Body of pancreas (tissue), 4 donors: Measurements from ENCODE around the gene PHF21A. TPM values are rescaled to one million over a fixed set of nuclear protein-coding genes. Genes with fewer than 3 reads are reported as not detected.

Experiments
- ATAC-seq: fragments of 150-250 bp; one replicate; pipeline ENCODE4 v1.9.1; 2016
- DNase-seq, 4 donors: peaks; one replicate each; pipeline ENCODE4 v3.0.0-alpha.2; 2019
- H3K27ac ChIP-seq, 4 donors: fragments of 200-600 bp; sonication (generic); 1 replicate in 3 of 4; 2 replicates in 1 of 4; pipeline versions ENCODE4 v1.5.1 to v1.6.1; 2016 to 2019; ENCODE audit warnings: mild to moderate bottlenecking in 1 of 4, mixed read lengths in 1 of 4, moderate library complexity in 1 of 4
- H3K27me3 ChIP-seq, 2 donors: fragments of 200-600 bp; sonication (generic); one replicate each; pipeline ENCODE4 v1.6.0; 2016; ENCODE audit warnings: mild to moderate bottlenecking in 1 of 2
- H3K36me3 ChIP-seq, 2 donors: fragments of 200-600 bp; sonication (generic); replicated peaks in 1 of 2; 2 replicates each; pipeline ENCODE4 v1.5.1; 2016; ENCODE audit warnings: low read depth in 2 of 2; ENCODE audit not compliant: insufficient read depth in 1 of 2
- H3K4me1 ChIP-seq: fragments of 200-600 bp; sonication (generic); one replicate; pipeline ENCODE4 v1.6.0; 2016
- H3K4me3 ChIP-seq, 2 donors: fragments of 200-600 bp; sonication (generic); 1 replicate in 1 of 2; 2 replicates in 1 of 2; pipeline ENCODE4 v1.5.1; 2016 to 2019
- H3K9me3 ChIP-seq, 3 donors: fragments of 200-600 bp; sonication (generic); 1 replicate in 2 of 3; 2 replicates in 1 of 3; pipeline ENCODE4 v1.5.1; 2016
- CTCF ChIP-seq, 7 experiments: fragments of 450-650 bp in 4 of 7; fragments of 200-600 bp in 3 of 7; sonication (generic) in 3 of 7; IDR thresholded peaks; one replicate each; pipeline ENCODE4 v1.5.1; 2016 to 2019; ENCODE audit warnings: antibody characterized with exemption in 7 of 7
- POLR2A ChIP-seq, 3 donors: fragments of 450-650 bp; IDR thresholded peaks; one replicate each; pipeline ENCODE4 v1.6.1; 2016; ENCODE audit warnings: antibody characterized with exemption in 3 of 3, mild to moderate bottlenecking in 2 of 3
- WGBS, 2 donors: methylation state at CpG; one replicate each; pipeline ENCODE4 v1.1.5; 2017; 5-methylcytosine and 5-hydroxymethylcytosine counted together
- intact Hi-C: fragments of 100-400 bp; cut with DNase I; formaldehyde crosslinking; loops from one replicate; pipeline ENCODE4 v1.15.1; 2023
- total RNA-seq, 2 donors: library from RNA; depleted of rRNA; stranded (reverse); fragments of >200 nt; gene quantifications; one replicate each; pipeline ENCODE4 v1.1.0, GENCODE V29; 2016

The PHF21A gene
- total RNA-seq, 2 donors from 2014 or later: 11.7 to 49.4 TPM

GRCh38 chr11:46107408-46107718 lies 13.9 kb downstream of the PHF21A start:
- Histone ChIP-seq H3K27me3 (no peaks in the 10 kb centered on the region), H3K36me3 (no peaks in the 10 kb centered on the region), H3K9me3 (no peaks in the 10 kb centered on the region), H3K27ac (no peak overlapping the region), H3K4me3 (no peak overlapping the region), H3K4me1 (peaks cover 5% of the 10 kb centered on the region)
- DNase-seq: no peak
- ATAC-seq: no peak
- intact Hi-C loops: no loop called here
- WGBS, 2 donors: 79 to 83% methylated on average over 4 of the region's 4 CpGs
- TF ChIP-seq POLR2A (IDR thresholded peaks at IDR 0.05) (no peak), CTCF (IDR thresholded peaks at IDR 0.05) (no peak)

GRCh38 chr11:46106530-46107407 lies 14.5 kb downstream of the PHF21A start:
- Histone ChIP-seq H3K4me3 (no peak overlapping the region), H3K4me1 (peaks cover 5% of the 10 kb centered on the region), H3K27ac (no peak overlapping the region), H3K9me3 (no peaks in the 10 kb centered on the region), H3K36me3 (no peaks in the 10 kb centered on the region), H3K27me3 (no peaks in the 10 kb centered on the region)
- intact Hi-C loops: no loop called here
- DNase-seq: no peak
- no peak for ATAC-seq
- TF ChIP-seq POLR2A (IDR thresholded peaks at IDR 0.05) (no peak), CTCF (IDR thresholded peaks at IDR 0.05) (no peak)
- 54 to 64% methylated on average over 5 of the region's 5 CpGs for WGBS, 2 donors

- H3K9me3 ChIP-seq: no peaks in the 10 kb centered on the region
- H3K4me3 ChIP-seq: no peak overlapping the region
- TF ChIP-seq POLR2A (IDR thresholded peaks at IDR 0.05) (no peak), CTCF (IDR thresholded peaks at IDR 0.05) (no peak)
- no peaks in the 10 kb centered on the region for H3K36me3 ChIP-seq
- ATAC-seq: no peak
- no peak for DNase-seq
- no peak overlapping the region for H3K27ac ChIP-seq
- peaks cover 6% of the 10 kb centered on the region for H3K4me1 ChIP-seq
- WGBS, 2 donors: 66 to 71% methylated on average over 2 of the region's 2 CpGs
- H3K27me3 ChIP-seq: no peaks in the 10 kb centered on the region
- intact Hi-C loops: no loop called here
Observed at GRCh38 chr11:46105926-46106325, 15.3 kb downstream of the PHF21A start.

GRCh38 chr11:46105134-46105628 lies 16.1 kb downstream of the PHF21A start:
- no peak overlapping the region for H3K27ac ChIP-seq
- ATAC-seq (no peak), DNase-seq (no peak)
- H3K9me3 ChIP-seq: no peaks in the 10 kb centered on the region
- no peak overlapping the region for H3K4me3 ChIP-seq
- peaks cover 13% of the 10 kb centered on the region for H3K4me1 ChIP-seq
- no peaks in the 10 kb centered on the region for H3K27me3 ChIP-seq
- intact Hi-C loops: no loop called here
- no peak for TF ChIP-seq CTCF (IDR thresholded peaks at IDR 0.05)
- no peak for TF ChIP-seq POLR2A (IDR thresholded peaks at IDR 0.05)
- no peaks in the 10 kb centered on the region for H3K36me3 ChIP-seq
- 67 to 72% methylated on average over 6 of the region's 6 CpGs for WGBS, 2 donors

GRCh38 chr11:46102843-46103242 lies 18.4 kb downstream of the PHF21A start:
- Histone ChIP-seq H3K4me1 (peaks cover 30% of the 10 kb centered on the region), H3K36me3 (no peaks in the 10 kb centered on the region), H3K27ac (no peak overlapping the region), H3K4me3 (no peak overlapping the region), H3K9me3 (no peaks in the 10 kb centered on the region), H3K27me3 (no peaks in the 10 kb centered on the region)
- 87 to 92% methylated on average over 6 of the region's 6 CpGs for WGBS, 2 donors
- ATAC-seq (no peak), DNase-seq (no peak)
- intact Hi-C loops: no loop called here
- TF ChIP-seq CTCF (IDR thresholded peaks at IDR 0.05) (no peak), POLR2A (IDR thresholded peaks at IDR 0.05) (no peak)
